RWPE1 (cell line): ENCODE data around the gene PTPRF.

ENCODE experiments used
- CTCF ChIA-PET: fragments of 350-600 bp; sonication (Branson Sonifier 250); formaldehyde crosslinking; extraction: SDS; loops from one replicate; lab custom pipeline; 2021; lab: Yijun Ruan, JAX
- POLR2A ChIA-PET: fragments of 400-600 bp; formaldehyde crosslinking; extraction: SDS; loops from one replicate; lab custom pipeline; 2020; ENCODE audit warnings: antibody characterized with exemption; ENCODE audit not compliant: low non-redundant PET; lab: Yijun Ruan, JAX
- DNase-seq: peaks from one replicate; pipeline ENCODE4 v3.0.0; 2012; ENCODE audit warnings: low spot score
- H3K27ac ChIP-seq: fragments of 450-650 bp; 2 replicates; pipeline ENCODE4 v1.5.1; 2017
- TF ChIP-seq, protein P1 (sequence below): fragments of 450-650 bp; conservative IDR thresholded peaks from 2 replicates; pipeline ENCODE4 v1.5.1; 2017; ENCODE audit warnings: low read depth, mild to moderate bottlenecking

The PTPRF gene

DNA sequence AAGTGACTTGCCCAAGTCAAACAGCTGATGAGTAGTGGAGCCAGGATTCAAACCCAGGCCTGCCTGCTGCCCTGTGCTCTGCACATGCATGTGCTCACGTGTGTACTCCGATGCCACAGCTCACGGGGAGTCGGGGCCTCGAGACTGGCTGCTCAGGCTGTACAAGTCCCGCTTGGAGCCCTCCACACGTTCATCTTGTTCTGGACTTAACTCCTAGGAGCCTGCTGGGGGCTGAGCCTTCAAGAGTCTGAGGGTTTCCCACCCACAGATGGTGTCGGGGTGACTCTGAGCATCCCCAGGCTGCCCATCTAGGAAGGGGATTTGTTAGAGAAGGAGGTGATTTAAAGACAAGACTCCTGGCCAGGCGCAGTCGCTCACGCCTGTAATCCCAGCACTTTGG, 83.5 kb downstream of the PTPRF start:
- peak overlapping the region; percentile 29 for H3K27ac ChIP-seq
- ChIA-PET CTCF (no interaction called here), POLR2A (no interaction called here)
- DNase-seq, result no peak
- TF ChIP-seq, protein P1, sequence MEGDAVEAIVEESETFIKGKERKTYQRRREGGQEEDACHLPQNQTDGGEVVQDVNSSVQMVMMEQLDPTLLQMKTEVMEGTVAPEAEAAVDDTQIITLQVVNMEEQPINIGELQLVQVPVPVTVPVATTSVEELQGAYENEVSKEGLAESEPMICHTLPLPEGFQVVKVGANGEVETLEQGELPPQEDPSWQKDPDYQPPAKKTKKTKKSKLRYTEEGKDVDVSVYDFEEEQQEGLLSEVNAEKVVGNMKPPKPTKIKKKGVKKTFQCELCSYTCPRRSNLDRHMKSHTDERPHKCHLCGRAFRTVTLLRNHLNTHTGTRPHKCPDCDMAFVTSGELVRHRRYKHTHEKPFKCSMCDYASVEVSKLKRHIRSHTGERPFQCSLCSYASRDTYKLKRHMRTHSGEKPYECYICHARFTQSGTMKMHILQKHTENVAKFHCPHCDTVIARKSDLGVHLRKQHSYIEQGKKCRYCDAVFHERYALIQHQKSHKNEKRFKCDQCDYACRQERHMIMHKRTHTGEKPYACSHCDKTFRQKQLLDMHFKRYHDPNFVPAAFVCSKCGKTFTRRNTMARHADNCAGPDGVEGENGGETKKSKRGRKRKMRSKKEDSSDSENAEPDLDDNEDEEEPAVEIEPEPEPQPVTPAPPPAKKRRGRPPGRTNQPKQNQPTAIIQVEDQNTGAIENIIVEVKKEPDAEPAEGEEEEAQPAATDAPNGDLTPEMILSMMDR, result no peak

DNA sequence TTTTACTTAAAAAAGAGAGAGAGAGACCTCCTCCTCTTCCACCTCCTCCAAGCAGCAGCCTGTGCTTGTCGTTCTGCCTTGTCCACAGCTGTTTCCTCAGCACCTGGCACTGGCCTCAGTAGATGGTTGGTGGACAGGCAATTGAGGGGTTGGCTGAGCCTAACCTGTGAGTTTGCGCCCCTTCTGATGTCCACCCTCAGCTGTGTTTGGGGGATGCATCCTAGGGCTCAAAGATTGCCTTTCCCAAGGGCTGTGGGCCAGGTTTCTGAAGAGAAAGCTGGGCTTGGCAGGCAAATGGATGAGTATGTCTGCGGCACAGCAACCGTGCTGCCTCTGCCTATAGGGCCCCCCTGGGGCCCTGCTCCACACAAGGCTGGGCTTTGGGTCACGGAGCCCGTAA, 84.2 kb downstream of the PTPRF start:
- ChIA-PET CTCF (interaction anchor here (0.6 kb wide), 1 partner anchor 388 kb away, joined by 4 read pairs; no protein-coding TSS in a partner anchor), POLR2A (no interaction called here)
- DNase-seq, result no peak
- TF ChIP-seq, protein P1, result no peak
- H3K27ac ChIP-seq, result peak overlapping the region; percentile 17; the same call in 1 of the 2 replicates

DNA sequence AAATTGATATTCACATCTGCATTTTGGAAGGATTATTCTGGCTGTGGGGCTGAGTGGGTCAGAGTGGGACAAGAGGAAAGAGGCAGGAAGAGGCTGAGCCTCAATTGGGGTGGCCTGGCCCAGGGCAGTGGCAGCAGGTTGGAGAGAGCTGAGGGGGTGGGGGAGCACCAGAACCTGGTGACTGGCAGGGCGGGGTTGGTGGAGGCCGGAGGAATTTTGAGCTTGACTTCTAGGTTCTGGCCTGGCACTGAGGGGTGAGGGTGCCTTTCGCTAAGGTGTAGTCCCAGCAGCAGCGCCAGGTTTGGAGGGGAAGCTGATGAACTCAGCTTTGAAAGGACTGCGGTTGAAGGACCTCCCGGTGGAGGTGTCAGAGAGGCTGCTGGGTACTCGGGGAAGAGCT, 85.7 kb downstream of the PTPRF start:
- ChIA-PET CTCF (interaction anchor here (0.7 kb wide), 1 partner anchor 35 kb away, joined by 4 read pairs; no protein-coding TSS in a partner anchor), POLR2A (no interaction called here)
- peak overlapping the region; percentile 18 for H3K27ac ChIP-seq
- TF ChIP-seq, protein P1, result no peak
- no peak for DNase-seq

DNA sequence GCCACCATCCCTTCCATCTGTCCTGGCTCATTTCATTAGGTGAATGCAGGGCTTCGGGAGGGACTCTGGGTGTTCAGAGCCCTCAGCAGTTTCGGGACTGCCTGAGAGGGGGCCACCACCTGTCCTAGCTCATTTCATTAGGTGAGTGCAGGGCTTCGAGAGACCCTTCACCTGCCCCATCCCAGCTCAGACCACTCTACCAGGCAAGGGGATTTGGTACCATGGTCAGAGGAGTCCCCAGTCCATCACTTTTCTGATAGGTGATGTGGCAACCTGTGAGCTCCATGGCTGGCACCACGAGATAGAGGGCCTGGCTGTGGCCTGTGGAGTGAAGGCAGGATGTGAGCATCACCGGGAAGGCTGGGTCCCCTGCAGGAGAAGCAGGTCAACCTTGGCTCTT, 86.3 kb downstream of the PTPRF start:
- ChIA-PET POLR2A (no interaction called here), CTCF (interaction anchor here (0.7 kb wide), 1 partner anchor 34 kb away, joined by 4 read pairs; no protein-coding TSS in a partner anchor)
- peak overlapping the region; percentile 18 for H3K27ac ChIP-seq
- TF ChIP-seq, protein P1, result no peak
- no peak for DNase-seq

- POLR2A ChIA-PET, result no interaction called here
Measured at GRCh38 chr1:43617668-43618067, 87.0 kb downstream of the PTPRF start.

DNA sequence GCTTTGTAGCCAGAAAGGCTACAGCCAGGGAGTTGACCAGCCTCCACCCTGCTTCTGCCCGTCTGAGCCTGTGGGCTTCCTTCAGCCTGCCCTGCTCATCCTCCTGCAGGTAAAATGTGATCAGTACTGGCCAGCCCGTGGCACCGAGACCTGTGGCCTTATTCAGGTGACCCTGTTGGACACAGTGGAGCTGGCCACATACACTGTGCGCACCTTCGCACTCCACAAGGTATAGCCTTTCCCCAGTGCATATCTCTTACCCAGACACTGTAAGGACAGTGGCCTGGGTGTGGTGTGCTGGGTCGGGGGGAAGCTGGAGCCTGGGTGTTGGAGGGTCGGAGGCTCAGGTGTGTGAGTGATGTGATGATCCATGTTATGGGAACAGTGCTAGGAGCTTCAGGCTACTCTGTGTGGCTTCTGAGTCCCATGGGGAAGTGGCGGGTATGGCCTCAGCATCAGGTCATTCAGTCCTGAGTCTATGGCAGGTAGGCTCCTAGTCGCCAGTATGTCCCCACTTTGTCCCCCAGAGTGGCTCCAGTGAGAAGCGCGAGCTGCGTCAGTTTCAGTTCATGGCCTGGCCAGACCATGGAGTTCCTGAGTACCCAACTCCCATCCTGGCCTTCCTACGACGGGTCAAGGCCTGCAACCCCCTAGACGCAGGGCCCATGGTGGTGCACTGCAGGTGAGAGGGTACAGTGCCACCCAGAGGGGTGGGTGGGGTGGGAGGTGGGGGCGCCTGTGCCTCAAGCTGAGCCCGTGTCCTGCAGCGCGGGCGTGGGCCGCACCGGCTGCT, 88.0 kb downstream of the PTPRF start:
- no peak overlapping the region for H3K27ac ChIP-seq
- TF ChIP-seq, protein P1, result no peak
- CTCF ChIA-PET, result no interaction called here
- POLR2A ChIA-PET, result no interaction called here
- no peak for DNase-seq

More at GRCh38 chr1:43617668-43618067, 87.0 kb downstream of the PTPRF start:
- no peak overlapping the region for H3K27ac ChIP-seq
- DNase-seq, result no peak
- TF ChIP-seq, protein P1, result no peak
- CTCF ChIA-PET, result no interaction called here
